Esophagus muscularis mucosa (tissue), 4 donors: ENCODE results near the gene WDR82. TPM values are rescaled to one million over a fixed set of nuclear protein-coding genes. Genes with fewer than 3 reads are reported as not detected.

Experiments
- DNase-seq: peaks from one replicate; pipeline ENCODE4 v3.0.0-alpha.2; 2017; ENCODE audit errors: extremely low spot score
- H3K27ac ChIP-seq, 4 donors: fragments of 200-600 bp; sonication (generic); replicated peaks in 1 of 4; 1 replicate in 3 of 4; 2 replicates in 1 of 4; pipeline ENCODE4 v1.5.1; 2016 to 2019; ENCODE audit warnings: mild to moderate bottlenecking in 1 of 4
- H3K27me3 ChIP-seq, 4 donors: fragments of 200-600 bp; sonication (generic); one replicate each; pipeline versions ENCODE4 v1.5.1 to v1.6.0; 2016 to 2019
- H3K36me3 ChIP-seq, 4 donors: fragments of 200-600 bp; sonication (generic); one replicate each; pipeline ENCODE4 v1.5.1; 2016 to 2019
- H3K4me1 ChIP-seq, 4 donors: fragments of 200-600 bp; sonication (generic); one replicate each; pipeline ENCODE4 v1.5.1; 2016 to 2019
- H3K4me3 ChIP-seq, 4 donors: fragments of 200-600 bp; sonication (generic); 1 replicate in 2 of 4; 2 replicates in 2 of 4; pipeline ENCODE4 v1.5.1; 2016 to 2019; ENCODE audit warnings: mild to moderate bottlenecking in 4 of 4, moderate library complexity in 1 of 4
- H3K9me3 ChIP-seq, 4 donors: fragments of 200-600 bp; sonication (generic); 1 replicate in 3 of 4; 2 replicates in 1 of 4; pipeline ENCODE4 v1.5.1; 2016 to 2019
- EP300 ChIP-seq: sonication (generic); formaldehyde crosslinking; IDR thresholded peaks from one replicate; pipeline ENCODE4 v1.6.1; 2017; ENCODE audit warnings: antibody characterized with exemption
- POLR2A ChIP-seq: fragments of 450-650 bp; IDR thresholded peaks from one replicate; pipeline ENCODE4 v1.6.1; 2017; ENCODE audit warnings: antibody characterized with exemption, moderate library complexity, mild to moderate bottlenecking, low read depth
- POLR2AphosphoS5 ChIP-seq, 2 donors: sonication (generic); formaldehyde crosslinking; IDR thresholded peaks; one replicate each; pipeline ENCODE4 v1.6.1; 2017; ENCODE audit warnings: antibody characterized with exemption in 2 of 2
- WGBS: methylation state at CpG from one replicate; pipeline ENCODE4 v1.1.5; 2018; 5-methylcytosine and 5-hydroxymethylcytosine counted together
- intact Hi-C: fragments of 100-400 bp; cut with DNase I; formaldehyde crosslinking; loops from one replicate; pipeline ENCODE4 v1.15.1; 2023
- total RNA-seq, 4 donors: library from RNA; depleted of rRNA; stranded (reverse); fragments of >200 nt; gene quantifications; one replicate each; pipeline versions ENCODE4 v1.1.0 to v1.2.1, GENCODE V29; 2016
- TF ChIP-seq, protein P1 (sequence below), 3 experiments: fragments of 200-600 bp in 2 of 3; fragments of 450-650 bp in 1 of 3; sonication (generic) in 2 of 3; IDR thresholded peaks; one replicate each; pipeline ENCODE4 v1.5.1; 2017 to 2019; ENCODE audit warnings: antibody characterized with exemption in 3 of 3, mild to moderate bottlenecking in 2 of 3, moderate library complexity in 1 of 3

Gene WDR82
- total RNA-seq, 4 donors from 2014 or later = 62.6 to 101 (median 80.9) TPM

DNA sequence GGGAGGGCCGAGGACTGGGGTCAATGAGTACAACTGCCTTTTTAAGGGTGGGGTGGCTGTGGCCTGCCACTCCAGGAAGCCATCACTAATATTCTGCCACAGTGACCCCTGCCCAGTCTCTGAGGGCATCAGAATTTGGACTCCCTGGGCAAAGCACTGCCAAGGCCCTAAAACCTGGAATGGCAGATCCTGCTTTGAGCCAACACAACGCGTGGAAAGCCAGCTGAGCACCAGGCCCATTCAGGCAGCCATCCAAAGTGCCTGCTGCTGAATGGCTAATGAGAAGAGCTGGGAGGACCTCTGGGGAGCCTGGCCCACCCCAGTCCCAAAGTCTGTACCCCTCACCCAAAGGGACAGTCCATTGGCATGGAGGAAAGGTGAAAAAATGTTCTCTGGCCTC, 44.5 kb downstream of the WDR82 start:
- WGBS = 66% methylated on average over 3 of the region's 3 CpGs
- peaks cover 24 to 61% (median 45%) of the 10 kb centered on the region in 4 donors for H3K36me3 ChIP-seq
- no peak overlapping the region for H3K4me3 ChIP-seq
- no peaks in the 10 kb centered on the region for H3K9me3 ChIP-seq
- peak overlapping the region in 1 of 4 donors; percentile 6 for H3K27ac ChIP-seq
- TF ChIP-seq, protein P1, sequence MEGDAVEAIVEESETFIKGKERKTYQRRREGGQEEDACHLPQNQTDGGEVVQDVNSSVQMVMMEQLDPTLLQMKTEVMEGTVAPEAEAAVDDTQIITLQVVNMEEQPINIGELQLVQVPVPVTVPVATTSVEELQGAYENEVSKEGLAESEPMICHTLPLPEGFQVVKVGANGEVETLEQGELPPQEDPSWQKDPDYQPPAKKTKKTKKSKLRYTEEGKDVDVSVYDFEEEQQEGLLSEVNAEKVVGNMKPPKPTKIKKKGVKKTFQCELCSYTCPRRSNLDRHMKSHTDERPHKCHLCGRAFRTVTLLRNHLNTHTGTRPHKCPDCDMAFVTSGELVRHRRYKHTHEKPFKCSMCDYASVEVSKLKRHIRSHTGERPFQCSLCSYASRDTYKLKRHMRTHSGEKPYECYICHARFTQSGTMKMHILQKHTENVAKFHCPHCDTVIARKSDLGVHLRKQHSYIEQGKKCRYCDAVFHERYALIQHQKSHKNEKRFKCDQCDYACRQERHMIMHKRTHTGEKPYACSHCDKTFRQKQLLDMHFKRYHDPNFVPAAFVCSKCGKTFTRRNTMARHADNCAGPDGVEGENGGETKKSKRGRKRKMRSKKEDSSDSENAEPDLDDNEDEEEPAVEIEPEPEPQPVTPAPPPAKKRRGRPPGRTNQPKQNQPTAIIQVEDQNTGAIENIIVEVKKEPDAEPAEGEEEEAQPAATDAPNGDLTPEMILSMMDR (IDR thresholded peaks at IDR 0.05) = no peak
- TF ChIP-seq EP300 = no peak
- TF ChIP-seq POLR2AphosphoS5 (IDR thresholded peaks at IDR 0.05) = no peak
- TF ChIP-seq POLR2A = no peak
- intact Hi-C loops = no loop called here
- no peaks in the 10 kb centered on the region for H3K27me3 ChIP-seq
- peaks cover 46 to 73% (median 69%) of the 10 kb centered on the region in 4 donors for H3K4me1 ChIP-seq
- no peak for DNase-seq

DNA sequence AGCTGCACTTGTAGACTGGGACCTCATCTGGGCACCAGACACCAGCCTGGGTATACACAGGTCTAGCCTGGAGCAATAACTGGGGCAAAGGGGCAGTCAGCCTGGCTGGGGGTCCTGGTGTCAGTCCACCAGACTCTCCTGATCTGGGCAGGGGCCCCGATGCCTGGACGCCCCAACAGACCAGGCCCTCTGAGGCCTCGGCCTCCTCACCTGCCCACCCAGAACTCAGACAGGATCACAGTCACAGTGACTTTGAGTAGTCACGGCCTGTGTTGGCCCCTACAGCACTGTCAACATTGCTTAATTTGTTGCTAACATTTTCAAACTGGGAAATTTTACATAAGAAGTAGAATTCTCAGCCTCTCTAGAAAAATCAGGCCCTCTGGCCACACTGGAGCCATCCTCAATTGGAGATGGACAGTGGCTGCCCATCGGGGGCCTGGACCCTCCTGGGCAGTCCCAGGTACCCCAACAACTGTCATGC, 45.3 kb downstream of the WDR82 start:
- WGBS = 96% methylated on average over 4 of the region's 5 CpGs
- peaks cover 43 to 68% (median 65%) of the 10 kb centered on the region in 4 donors for H3K4me1 ChIP-seq
- TF ChIP-seq POLR2A = no peak
- TF ChIP-seq EP300 = no peak
- TF ChIP-seq POLR2AphosphoS5 (IDR thresholded peaks at IDR 0.05) = no peak
- TF ChIP-seq, protein P1 (IDR thresholded peaks at IDR 0.05) = no peak
- no peaks in the 10 kb centered on the region for H3K9me3 ChIP-seq
- H3K27ac ChIP-seq = no peak overlapping the region
- intact Hi-C loops = no loop called here
- H3K36me3 ChIP-seq = peaks cover 28 to 69% (median 53%) of the 10 kb centered on the region in 4 donors
- H3K27me3 ChIP-seq = no peaks in the 10 kb centered on the region
- no peak for DNase-seq
- no peak overlapping the region for H3K4me3 ChIP-seq

DNA sequence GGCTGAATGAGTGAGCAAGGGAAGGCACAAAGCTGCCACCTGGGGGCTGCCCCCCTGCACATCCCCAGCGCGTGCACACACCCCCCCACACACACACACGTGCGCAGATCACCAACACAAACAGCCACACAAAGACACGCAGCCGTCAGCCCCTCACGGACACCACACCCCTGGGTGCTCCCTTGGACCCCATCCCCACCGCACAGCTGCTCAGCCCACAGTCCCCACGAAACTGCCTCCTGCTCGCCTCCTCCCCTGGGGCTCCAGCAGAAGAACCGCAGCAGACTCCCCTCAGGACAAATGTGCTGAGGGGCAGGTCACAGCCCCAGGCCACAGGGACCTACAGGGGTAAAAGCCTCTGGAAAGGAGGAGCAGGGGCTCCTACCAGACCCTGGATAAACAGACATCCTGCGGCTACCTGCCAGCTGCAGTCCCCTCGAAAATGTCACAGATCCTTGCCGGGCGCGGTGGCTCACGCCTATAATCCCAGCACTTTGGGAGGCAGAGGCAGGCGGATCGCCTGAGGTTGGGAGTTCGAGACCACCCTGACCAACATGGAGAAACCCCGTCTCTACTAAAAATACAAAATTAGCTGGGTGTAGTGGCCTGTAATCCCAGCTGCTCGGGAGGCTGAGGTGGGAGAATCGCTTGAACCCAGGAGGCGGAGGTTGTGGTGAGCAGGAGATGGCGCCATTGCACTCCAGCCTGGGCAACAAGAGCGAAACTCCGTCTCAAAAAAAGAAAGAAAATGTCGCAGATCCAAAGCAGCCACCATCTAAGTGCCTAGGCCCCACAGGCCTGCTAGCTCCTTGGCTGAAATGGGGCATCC, 46.0 kb downstream of the WDR82 start:
- no peaks in the 10 kb centered on the region for H3K27me3 ChIP-seq
- no peaks in the 10 kb centered on the region for H3K9me3 ChIP-seq
- peaks cover 28 to 75% (median 60%) of the 10 kb centered on the region in 4 donors for H3K36me3 ChIP-seq
- H3K27ac ChIP-seq = no peak overlapping the region
- intact Hi-C loops = no loop called here
- TF ChIP-seq POLR2AphosphoS5 (IDR thresholded peaks at IDR 0.05) (no peak), POLR2A (no peak), EP300 (no peak)
- TF ChIP-seq, protein P1 (IDR thresholded peaks at IDR 0.05) = no peak
- no peak overlapping the region for H3K4me3 ChIP-seq
- H3K4me1 ChIP-seq = peaks cover 36 to 61% (median 58%) of the 10 kb centered on the region in 4 donors
- WGBS = 81% methylated on average over 28 of the region's 28 CpGs
- no peak for DNase-seq

DNA sequence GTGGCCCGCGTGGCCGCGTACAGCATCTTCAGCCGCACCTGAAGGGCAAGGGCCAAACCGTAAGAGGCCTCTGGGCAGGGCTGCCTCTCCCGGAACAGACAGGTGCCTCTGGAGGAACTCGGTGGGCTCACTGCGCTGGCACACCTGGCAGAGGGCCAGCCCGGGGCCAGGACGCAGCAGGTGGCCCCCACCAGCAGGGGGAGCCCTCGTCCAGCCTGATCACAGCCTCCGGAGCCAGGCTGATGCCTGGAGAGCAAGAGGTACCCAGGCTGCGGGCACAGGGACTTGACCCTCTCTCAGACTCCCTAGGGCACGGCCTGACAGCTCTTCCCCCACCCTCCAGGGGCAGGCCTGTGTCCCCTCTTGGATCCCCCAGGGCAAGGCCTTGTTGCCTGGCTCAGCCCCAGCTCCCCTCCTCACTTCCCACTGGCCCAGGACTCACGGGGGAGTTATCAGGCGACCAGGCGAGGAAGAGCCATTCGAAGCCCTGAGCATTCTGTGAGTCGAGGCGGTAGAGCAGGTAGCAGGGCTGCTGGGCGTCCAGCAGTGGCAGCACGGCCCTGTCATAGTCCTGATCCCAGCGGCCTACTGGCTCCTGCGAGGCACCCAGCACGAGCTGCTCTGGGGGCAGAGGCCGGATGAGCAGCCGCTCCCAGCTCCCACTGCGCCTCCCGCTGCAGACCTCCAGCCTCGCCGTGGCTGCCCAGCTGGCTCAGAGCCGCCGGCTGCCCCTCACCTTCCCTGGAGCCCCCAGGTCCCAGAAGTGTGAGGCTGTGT, 46.8 kb downstream of the WDR82 start:
- TF ChIP-seq, protein P1 (IDR thresholded peaks at IDR 0.05) = peak in 2 of 3 experiments; percentile 80 to 90
- TF ChIP-seq EP300 = no peak
- no peak for TF ChIP-seq POLR2A
- TF ChIP-seq POLR2AphosphoS5 (IDR thresholded peaks at IDR 0.05) = peak; percentile 63 to 68
- H3K36me3 ChIP-seq = peaks cover 28 to 80% (median 62%) of the 10 kb centered on the region in 4 donors
- no peak overlapping the region for H3K27ac ChIP-seq
- intact Hi-C loops = loop anchor here (2.0 kb wide), 1 partner anchor 105 kb away; no protein-coding TSS in a partner anchor
- peaks cover 28 to 53% (median 50%) of the 10 kb centered on the region in 4 donors for H3K4me1 ChIP-seq
- no peaks in the 10 kb centered on the region for H3K9me3 ChIP-seq
- 66% methylated on average over 19 of the region's 34 CpGs for WGBS
- H3K4me3 ChIP-seq = no peak overlapping the region
- no peak for DNase-seq
- no peaks in the 10 kb centered on the region for H3K27me3 ChIP-seq
